ENCODE results near the gene SLC23A2. TPM values are rescaled to one million over a fixed set of nuclear protein-coding genes. Genes with fewer than 3 reads are reported as not detected.
"Not testable (repeated sequence)": the region's sequence is repeated elsewhere in the genome, so short reads cannot be mapped to it uniquely, and the experiment has no call there.

The SLC23A2 gene
- total RNA-seq, 1 experiment from 2014 or later = 16.3 TPM

DNA sequence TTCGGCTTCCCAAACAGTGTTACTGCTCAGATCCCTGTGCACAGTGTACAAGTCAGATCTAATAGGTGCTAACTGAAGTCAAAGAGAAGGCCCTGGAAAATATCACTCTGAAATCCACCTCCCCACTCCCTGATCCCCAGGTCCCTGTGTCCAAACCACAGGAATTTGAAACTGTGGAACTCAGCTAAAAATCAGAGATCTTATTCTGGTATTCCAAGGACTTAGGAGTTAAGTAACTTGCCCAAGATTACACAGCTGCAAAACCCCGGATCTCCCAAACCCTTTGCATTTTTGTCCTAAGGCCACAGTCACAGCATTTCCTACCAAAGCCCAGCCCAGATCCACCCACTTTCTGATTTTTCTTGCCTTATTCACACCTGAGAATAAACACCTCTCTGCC is 32.3 kb upstream of the SLC23A2 start (continued):
- TF ChIP-seq, protein P1, sequence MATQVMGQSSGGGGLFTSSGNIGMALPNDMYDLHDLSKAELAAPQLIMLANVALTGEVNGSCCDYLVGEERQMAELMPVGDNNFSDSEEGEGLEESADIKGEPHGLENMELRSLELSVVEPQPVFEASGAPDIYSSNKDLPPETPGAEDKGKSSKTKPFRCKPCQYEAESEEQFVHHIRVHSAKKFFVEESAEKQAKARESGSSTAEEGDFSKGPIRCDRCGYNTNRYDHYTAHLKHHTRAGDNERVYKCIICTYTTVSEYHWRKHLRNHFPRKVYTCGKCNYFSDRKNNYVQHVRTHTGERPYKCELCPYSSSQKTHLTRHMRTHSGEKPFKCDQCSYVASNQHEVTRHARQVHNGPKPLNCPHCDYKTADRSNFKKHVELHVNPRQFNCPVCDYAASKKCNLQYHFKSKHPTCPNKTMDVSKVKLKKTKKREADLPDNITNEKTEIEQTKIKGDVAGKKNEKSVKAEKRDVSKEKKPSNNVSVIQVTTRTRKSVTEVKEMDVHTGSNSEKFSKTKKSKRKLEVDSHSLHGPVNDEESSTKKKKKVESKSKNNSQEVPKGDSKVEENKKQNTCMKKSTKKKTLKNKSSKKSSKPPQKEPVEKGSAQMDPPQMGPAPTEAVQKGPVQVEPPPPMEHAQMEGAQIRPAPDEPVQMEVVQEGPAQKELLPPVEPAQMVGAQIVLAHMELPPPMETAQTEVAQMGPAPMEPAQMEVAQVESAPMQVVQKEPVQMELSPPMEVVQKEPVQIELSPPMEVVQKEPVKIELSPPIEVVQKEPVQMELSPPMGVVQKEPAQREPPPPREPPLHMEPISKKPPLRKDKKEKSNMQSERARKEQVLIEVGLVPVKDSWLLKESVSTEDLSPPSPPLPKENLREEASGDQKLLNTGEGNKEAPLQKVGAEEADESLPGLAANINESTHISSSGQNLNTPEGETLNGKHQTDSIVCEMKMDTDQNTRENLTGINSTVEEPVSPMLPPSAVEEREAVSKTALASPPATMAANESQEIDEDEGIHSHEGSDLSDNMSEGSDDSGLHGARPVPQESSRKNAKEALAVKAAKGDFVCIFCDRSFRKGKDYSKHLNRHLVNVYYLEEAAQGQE (IDR thresholded peaks at IDR 0.05; ENCODE audit: low read depth) = no peak
- TF ChIP-seq POLR2A (IDR thresholded peaks at IDR 0.05; ENCODE audit: borderline replicate concordance, extremely low read depth, insufficient read depth, insufficient read length) (no peak), SP1 (IDR thresholded peaks at IDR 0.05; ENCODE audit: low read depth) (no peak)

DNA sequence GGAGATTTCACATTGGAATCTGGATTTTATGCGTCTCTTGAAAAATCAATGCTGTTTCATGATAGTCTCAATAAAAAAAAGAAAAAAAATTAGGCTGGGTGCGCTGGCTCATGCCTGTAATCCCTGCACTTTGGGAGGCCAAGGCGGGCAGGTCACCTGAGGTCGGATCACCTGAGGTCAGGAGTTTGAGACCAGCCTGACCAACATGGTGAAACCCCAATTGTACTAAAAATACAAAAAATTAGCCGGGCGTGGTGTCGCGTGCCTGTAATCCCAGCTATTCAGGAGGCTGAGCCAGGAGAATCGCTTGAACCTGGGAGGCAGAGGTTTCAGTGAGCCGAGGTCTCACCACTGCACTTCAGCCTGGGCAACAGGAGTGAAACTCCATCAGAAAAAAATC is 30.4 kb upstream of the SLC23A2 start:
- CTCF ChIA-PET; intact Hi-C loops (cut with micrococcal nuclease); H3K9me2 ChIP-seq (ENCODE audit: insufficient read depth); H3K4me2 ChIP-seq (ENCODE audit: low read length); H3K36me3 ChIP-seq (ENCODE audit: control insufficient read depth in 1 of 2, insufficient read depth in 2 of 2, low read length in 2 of 2); H3K4me3 ChIP-seq (replicated peaks in 1 of 2; ENCODE audit: low read depth in 1 of 2, low read length in 2 of 2); H3K79me2 ChIP-seq (ENCODE audit: insufficient read depth, low read length); DNase-seq (ENCODE audit: low read depth, low spot score); ATAC-seq; POLR2A ChIA-PET; H3K27me3 ChIP-seq (ENCODE audit: insufficient read depth, low read length); H3K4me1 ChIP-seq (ENCODE audit: control insufficient read depth in 1 of 2, insufficient read depth in 2 of 2, low read length in 2 of 2); H3K9ac ChIP-seq (ENCODE audit: low read length); H3K27ac ChIP-seq (ENCODE audit: low read depth, low read length); RAD21 ChIA-PET (ENCODE audit: low non-redundant PET in 1 of 2, low total read pairs in 2 of 2, uncharacterized antibody in 2 of 2, unreplicated experiment in 2 of 2); H2AFZ ChIP-seq (ENCODE audit: low read depth, low read length, poor library complexity, severe bottlenecking); H3K9me3 ChIP-seq (ENCODE audit: control insufficient read depth in 1 of 2, insufficient read depth in 1 of 2, low read depth in 1 of 2, low read length in 2 of 2); H4K20me1 ChIP-seq (ENCODE audit: insufficient read depth); BruUV-seq (replicated peaks): not testable (repeated sequence)

DNA sequence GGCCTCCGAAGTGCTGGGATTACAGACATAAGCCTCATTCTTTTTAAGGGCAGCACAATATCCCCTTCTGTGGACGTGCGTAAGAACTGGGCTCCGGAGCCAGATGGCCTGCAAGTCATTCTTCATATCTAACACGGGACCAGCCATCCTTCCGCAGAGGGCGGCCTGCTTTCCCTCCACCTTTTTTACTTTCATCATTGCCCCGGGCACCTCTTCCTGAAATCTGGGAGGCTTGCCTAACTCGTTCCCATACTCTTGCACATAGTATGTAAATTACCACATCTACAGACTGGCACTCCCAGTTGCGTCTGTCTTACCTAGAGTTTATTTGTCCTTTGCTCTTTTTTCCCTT is 29.9 kb upstream of the SLC23A2 start:
- no peaks in the 10 kb centered on the region for H3K79me2 ChIP-seq (ENCODE audit: insufficient read depth, low read length)
- no peaks in the 10 kb centered on the region for H3K27me3 ChIP-seq (ENCODE audit: insufficient read depth, low read length)
- no peak overlapping the region for H3K4me2 ChIP-seq (ENCODE audit: low read length)
- no peaks in the 10 kb centered on the region for H3K9me3 ChIP-seq (ENCODE audit: control insufficient read depth in 1 of 2, insufficient read depth in 1 of 2, low read depth in 1 of 2, low read length in 2 of 2)
- H2AFZ ChIP-seq (ENCODE audit: low read depth, low read length, poor library complexity, severe bottlenecking) = no peak overlapping the region
- ChIA-PET RAD21 (ENCODE audit: low non-redundant PET in 1 of 2, low total read pairs in 2 of 2, uncharacterized antibody in 2 of 2, unreplicated experiment in 2 of 2) (no interaction called here), POLR2A (no interaction called here), CTCF (interaction anchor here (1.3 kb wide), 1 partner anchor 26 kb away, joined by 4 read pairs; no protein-coding TSS in a partner anchor)
- BruUV-seq (replicated peaks) = no TSS peak
- H3K4me1 ChIP-seq (ENCODE audit: control insufficient read depth in 1 of 2, insufficient read depth in 2 of 2, low read length in 2 of 2) = no peaks in the 10 kb centered on the region
- H3K4me3 ChIP-seq (replicated peaks in 1 of 2; ENCODE audit: low read depth in 1 of 2, low read length in 2 of 2) = no peak overlapping the region
- no peak overlapping the region for H3K27ac ChIP-seq (ENCODE audit: low read depth, low read length)
- no peak for DNase-seq (ENCODE audit: low read depth, low spot score)
- intact Hi-C loops (cut with micrococcal nuclease) = no loop called here
- no peak overlapping the region for H3K9ac ChIP-seq (ENCODE audit: low read length)
- ATAC-seq = no peak
- H4K20me1 ChIP-seq (ENCODE audit: insufficient read depth) = no peaks in the 10 kb centered on the region
- TF ChIP-seq TCF7L2 (IDR thresholded peaks at IDR 0.05; ENCODE audit: borderline replicate concordance, extremely low read depth, insufficient read depth, insufficient read length) (no peak), ZFX (IDR thresholded peaks at IDR 0.05) (no peak), POLR2AphosphoS5 (IDR thresholded peaks at IDR 0.05; ENCODE audit: low read depth, low read length) (no peak), POLR2A (IDR thresholded peaks at IDR 0.05; ENCODE audit: borderline replicate concordance, extremely low read depth, insufficient read depth, insufficient read length) (no peak), FOSL1 (IDR thresholded peaks at IDR 0.05; ENCODE audit: low read depth) (no peak), SP1 (IDR thresholded peaks at IDR 0.05; ENCODE audit: low read depth) (no peak), ZNF274 (IDR thresholded peaks at IDR 0.05; ENCODE audit: low read depth, low read length) (no peak), RAD21 (IDR thresholded peaks at IDR 0.05; ENCODE audit: low read depth) (no peak), YY1 (IDR thresholded peaks at IDR 0.05; ENCODE audit: extremely low read depth, insufficient replicate concordance, low read depth, low read length) (no peak), SRF (IDR thresholded peaks at IDR 0.05; ENCODE audit: low read depth) (no peak)
- TF ChIP-seq, protein P2, sequence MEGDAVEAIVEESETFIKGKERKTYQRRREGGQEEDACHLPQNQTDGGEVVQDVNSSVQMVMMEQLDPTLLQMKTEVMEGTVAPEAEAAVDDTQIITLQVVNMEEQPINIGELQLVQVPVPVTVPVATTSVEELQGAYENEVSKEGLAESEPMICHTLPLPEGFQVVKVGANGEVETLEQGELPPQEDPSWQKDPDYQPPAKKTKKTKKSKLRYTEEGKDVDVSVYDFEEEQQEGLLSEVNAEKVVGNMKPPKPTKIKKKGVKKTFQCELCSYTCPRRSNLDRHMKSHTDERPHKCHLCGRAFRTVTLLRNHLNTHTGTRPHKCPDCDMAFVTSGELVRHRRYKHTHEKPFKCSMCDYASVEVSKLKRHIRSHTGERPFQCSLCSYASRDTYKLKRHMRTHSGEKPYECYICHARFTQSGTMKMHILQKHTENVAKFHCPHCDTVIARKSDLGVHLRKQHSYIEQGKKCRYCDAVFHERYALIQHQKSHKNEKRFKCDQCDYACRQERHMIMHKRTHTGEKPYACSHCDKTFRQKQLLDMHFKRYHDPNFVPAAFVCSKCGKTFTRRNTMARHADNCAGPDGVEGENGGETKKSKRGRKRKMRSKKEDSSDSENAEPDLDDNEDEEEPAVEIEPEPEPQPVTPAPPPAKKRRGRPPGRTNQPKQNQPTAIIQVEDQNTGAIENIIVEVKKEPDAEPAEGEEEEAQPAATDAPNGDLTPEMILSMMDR (IDR thresholded peaks at IDR 0.05 in 2 of 3, conservative IDR thresholded peaks at IDR 0.05 in 1 of 3; ENCODE audit: borderline replicate concordance in 1 of 3, insufficient read depth in 1 of 3, low read depth in 2 of 3, low read length in 2 of 3) = no peak
- TF ChIP-seq, protein P3, sequence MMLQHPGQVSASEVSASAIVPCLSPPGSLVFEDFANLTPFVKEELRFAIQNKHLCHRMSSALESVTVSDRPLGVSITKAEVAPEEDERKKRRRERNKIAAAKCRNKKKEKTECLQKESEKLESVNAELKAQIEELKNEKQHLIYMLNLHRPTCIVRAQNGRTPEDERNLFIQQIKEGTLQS (IDR thresholded peaks at IDR 0.05) = no peak
- no peaks in the 10 kb centered on the region for H3K9me2 ChIP-seq (ENCODE audit: insufficient read depth)
- H3K36me3 ChIP-seq (ENCODE audit: control insufficient read depth in 1 of 2, insufficient read depth in 2 of 2, low read length in 2 of 2) = no peaks in the 10 kb centered on the region
